NT2/D1 (cell line): ENCODE data around the gene HMG20B.

Experiments used
- SUZ12 ChIP-seq: IDR thresholded peaks from 2 replicates; pipeline ENCODE4 v1.6.1; 2011; ENCODE audit not compliant: insufficient read length, insufficient read depth; ENCODE audit errors: extremely low read depth
- ZNF274 ChIP-seq: IDR thresholded peaks from 2 replicates; pipeline ENCODE4 v1.6.1; 2011; ENCODE audit warnings: mild to moderate bottlenecking, low read depth, low read length

- TF ChIP-seq SUZ12 (no peak), ZNF274 (no peak)
These were observed 22.9 kb upstream of the HMG20B start for GRCh38 chr19:3549816-3550215.
